DMS153 treated with DMSO at 0.1 percent for 48 hours (cell line): ENCODE results near the gene BRD4.

Source experiments
- DNase-seq: peaks from one replicate; lab custom pipeline; 2025; ENCODE audit not compliant: unreplicated experiment; lab: John Stamatoyannopoulos, UW

Gene BRD4

DNA sequence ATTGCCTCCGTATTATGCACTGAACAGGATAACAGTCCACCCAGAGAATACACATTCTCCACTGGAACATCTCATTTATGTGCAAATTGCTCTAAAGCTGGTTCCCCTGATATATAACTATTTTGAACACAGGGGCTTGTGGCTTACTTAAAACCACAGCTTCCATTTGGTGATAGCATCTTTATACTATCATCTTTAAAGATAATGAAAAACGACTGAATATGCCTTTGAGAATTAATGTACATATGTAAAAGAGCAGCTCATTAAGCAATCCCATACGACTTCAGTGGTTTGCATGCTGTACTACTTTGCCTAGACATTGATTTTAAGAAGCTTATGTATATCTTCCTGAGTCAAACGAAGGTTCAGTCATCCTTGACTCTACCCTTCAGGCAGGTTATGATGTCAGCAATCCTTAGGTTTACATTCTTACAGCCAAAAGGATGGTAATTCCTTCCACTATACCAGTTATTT is 40.8 kb downstream of the BRD4 start:
- no peak for DNase-seq

DNA sequence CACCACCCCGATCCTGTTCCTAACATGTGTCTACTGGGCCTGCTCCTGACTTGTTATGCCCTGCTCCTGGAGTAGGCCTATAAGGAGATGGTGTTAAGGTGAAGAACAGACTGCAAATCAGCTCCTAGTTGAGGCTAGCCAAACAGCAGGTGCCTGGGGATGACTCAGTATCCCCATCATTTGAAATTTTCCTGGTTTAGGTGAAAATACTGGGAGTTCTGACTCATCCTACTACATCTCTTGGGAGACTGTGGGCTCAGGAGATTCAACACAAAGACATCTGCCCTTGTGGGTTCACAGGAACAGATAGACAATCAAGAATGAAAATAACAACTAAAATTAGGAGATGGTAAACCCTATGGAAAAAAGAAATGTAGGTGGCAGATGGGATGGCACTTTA is 41.2 kb downstream of the BRD4 start:
- DNase-seq = no peak

DNA sequence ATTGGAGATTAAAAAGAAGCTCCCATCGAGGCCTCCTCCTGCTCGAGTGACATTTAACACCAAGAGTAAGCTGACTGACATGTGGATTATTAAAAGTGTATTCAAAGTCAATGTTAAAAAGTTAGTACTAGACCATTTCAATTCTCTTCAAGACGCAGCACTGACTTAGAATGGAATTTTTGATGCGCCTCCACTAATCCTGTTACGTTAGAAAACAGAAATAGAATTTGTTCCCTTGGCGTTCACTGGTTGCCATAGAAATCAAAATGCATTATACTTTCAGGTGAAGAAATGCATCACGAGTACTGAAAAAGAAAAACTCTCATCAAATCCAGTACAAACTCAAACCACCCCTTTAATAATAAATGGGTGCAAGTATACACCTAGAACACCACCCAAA is 42.2 kb downstream of the BRD4 start:
- DNase-seq = no peak

DNA sequence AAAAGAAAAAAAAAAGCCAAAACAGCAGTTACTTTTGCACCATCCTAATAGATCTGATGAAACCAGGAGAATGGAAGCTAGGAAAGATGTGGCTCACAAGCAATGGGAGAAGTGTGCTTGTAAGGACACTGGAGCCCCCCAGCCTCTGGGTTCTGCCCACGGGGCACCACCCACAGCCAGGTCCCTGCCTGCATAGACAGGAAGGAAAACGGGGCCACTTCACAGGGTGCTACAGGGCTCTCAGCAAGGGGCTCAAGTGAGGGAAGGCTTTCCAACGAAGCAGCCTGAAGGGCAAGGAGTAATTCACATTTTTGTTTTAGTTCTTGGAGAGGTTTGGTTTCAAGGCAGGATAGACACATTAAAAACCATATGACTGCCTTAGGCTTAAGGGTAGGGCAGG is 42.7 kb downstream of the BRD4 start:
- no peak for DNase-seq

DNA sequence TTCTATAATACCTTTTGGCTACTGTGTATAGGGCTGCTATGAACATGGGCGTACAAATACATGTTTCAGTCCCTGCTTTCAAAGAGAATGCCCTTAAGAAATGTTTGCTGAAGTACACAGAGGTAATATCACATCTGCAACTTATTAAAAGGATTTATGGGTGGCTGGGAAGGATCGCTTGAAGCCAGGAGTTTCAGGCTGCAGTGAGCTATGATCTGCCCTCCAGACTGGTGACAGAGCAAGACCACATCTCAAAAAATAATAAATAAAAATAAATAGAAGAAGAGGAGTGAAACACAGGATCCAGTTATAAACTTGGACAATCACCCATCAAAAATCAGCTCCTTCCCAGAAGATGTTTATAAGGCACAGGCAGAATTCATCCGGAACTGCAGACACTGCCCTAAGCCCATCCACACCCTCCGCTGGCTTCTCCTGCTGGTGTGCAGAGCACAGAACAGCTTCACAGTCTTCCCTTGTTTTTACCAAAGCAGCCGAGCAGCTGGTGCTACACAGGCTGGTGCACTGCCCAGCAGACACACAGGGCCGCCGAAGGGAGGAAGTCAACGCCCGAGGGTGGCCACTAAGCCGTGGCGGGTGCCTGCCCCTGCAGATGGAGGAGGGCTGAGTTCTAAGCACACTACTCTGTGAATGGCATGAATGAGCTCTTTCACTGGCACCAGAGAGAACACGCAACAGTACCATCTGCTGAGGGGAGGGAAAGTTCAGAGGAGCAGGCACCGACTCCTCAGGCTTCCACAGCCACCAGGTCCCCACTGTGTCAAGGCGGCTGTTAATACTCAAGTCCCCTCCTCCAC is 44.0 kb downstream of the BRD4 start:
- DNase-seq = no peak

DNA sequence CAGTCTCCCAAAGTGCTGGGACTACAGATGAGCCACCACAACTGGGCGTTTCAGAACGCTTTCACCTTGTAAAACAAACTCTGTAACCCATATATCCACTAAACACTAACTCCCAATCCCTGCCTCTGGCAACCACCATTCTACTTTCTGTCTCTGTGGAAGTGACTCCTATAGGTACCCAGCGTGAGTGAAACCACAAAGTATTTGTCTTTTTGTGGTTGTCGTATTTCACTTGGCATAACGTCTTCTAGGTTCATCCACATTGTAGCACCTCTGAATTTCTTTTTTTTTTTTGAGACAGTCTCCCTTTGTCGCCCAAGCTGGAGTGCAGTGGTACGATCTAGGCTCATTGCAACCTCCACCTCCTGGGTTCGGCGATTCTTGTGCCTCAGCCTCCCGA is 44.8 kb downstream of the BRD4 start:
- DNase-seq = no peak

DNA sequence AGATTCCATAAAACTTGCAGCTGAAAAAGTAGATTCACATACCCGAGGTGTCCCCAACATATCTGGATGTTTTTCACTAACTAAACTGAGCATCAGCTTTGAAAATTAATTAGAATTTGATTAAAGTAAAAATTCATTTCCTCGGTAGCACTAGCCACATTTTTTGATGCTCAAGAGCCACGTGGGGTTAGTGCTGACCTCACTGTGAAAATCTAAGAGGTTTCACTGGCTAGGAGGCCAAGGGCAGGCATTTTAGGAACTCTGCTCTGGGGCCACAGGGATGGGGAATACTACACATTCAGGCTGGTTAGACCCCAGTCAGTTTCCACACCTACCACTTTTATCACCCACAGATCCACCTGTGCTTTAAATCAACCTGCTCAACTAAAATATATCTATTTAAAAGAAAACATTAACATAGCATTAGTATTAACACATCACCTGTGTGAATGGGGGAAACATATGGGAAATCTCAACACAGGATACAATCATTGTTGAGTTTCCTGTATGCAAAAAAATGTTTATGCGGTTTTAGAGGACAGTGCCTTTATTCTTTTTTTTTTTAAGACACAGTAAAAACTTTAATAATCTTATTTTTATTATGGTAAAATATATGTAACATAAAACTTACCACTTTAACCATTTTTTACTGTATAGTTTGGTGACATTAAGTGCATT is 45.5 kb downstream of the BRD4 start:
- no peak for DNase-seq

DNA sequence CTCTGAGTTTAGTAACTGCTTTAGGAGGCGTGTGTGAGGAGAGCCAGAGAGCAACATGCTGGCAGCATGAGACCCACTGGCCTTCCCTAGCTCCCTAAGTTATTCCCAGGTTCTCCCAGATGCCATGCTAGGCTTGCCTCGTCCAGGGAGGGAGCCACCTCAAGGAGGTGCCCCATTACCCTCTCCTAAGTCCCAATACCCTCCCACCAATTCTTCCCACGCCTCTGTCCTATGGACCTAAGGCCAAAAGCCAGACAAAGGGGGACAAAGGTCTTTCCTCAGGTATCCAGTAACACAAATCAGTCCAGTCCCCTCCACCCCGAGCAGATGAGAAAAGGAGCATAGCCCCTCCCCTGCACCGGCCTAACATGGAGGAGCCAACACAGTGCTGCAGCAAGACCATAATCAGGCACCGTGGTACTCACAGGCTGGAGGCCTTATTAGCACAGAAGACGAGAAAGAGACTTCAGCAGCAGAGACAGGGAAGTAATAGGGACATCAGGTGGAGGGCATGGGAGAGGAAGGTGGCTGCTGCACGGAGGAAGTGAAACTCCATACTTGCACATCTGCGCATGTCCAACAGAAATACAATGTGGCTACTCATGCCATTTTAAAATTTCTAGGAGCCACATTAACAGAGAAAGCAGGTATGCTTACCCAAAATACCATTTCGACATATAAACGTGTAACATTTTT is 46.3 kb downstream of the BRD4 start:
- no peak for DNase-seq

DNA sequence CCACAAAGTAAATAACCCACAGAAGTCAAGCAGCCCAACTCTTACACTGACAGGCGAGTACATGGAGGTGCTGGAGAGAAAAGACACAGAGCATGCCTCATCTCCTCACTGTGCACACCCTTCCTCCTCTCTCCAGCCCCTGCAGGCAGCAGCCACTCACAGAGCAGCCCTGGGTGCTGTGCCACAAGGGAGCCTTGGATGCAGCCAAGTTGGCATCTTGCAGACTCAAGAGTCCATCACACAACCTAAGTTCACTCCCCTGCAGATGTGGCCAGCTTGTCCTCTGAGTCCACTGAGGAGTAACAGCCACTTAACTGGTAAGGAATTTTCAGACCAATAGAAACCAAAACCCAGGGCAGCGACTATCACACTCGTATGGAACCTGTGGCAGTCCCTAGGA is 47.4 kb downstream of the BRD4 start:
- no peak for DNase-seq

DNA sequence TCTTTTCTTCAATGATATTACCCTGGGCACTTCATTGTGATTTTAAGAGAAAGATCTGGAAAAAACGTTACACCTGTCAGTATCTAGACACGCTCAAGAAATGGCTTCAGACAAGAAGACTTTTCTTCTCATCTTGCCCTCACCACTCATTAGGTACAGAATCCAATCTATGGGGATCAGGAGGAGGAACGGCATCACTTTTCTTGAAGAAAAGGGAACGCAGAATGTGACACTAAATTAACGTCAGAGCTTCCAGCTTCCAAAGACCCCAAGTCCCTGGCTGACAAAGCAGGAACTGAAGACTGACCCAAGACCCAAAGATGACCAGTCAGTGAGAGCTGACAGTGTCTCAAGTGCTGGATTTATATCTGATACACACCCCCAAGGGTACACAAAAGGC is 48.2 kb downstream of the BRD4 start:
- no peak for DNase-seq

DNA sequence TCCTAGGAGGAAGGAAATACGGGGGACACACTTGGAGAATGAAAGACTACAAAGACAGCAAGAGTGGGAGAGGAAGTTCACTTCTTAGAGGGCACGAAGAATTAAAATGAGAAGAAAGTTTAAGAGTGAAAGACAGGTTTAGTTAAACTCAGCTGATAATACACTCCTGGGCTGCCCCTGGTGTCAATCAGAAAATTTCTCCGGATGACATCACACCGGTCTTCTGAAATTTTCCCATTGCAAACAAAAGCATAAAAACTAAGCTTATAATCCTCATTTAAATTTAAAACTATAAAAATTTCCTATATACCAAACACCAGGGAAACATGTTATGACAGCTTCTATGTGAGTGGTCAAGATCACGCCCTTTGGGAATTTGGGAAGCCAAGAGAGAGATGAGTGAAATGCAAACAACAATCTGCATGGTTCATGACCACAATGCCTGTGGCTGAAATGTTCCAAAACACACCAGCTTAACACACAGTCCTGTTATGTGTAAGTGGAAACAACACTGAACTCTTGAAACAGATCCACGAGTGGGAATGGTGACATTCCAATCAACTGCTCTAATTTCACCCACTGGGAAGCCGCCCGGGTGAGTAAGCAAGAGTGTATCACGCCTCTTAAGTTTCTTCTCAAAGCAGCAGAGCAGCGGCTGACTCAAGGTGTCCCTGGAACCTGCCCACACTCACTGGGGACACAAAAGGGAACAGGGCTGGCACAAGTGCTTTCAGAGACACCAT is 49.0 kb downstream of the BRD4 start:
- DNase-seq = no peak

DNA sequence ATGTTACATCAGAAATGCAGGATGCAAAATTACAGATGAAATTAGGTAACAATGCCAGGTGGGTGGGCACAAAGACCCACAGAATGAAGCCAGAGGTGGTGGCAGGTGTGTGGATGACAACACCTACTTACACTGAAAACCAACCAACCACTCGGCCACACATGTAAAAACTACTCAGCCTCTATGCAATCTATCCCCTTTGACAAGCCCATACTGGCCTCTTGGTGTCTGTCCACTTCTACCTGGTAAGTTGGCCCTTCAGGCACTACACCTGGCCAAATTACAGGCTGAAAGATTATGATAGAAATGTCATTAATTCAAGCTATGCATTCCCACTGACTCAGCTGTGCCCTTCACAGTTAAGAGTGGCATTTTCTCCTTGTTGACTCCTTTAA is 50.0 kb downstream of the BRD4 start:
- DNase-seq = no peak

DNA sequence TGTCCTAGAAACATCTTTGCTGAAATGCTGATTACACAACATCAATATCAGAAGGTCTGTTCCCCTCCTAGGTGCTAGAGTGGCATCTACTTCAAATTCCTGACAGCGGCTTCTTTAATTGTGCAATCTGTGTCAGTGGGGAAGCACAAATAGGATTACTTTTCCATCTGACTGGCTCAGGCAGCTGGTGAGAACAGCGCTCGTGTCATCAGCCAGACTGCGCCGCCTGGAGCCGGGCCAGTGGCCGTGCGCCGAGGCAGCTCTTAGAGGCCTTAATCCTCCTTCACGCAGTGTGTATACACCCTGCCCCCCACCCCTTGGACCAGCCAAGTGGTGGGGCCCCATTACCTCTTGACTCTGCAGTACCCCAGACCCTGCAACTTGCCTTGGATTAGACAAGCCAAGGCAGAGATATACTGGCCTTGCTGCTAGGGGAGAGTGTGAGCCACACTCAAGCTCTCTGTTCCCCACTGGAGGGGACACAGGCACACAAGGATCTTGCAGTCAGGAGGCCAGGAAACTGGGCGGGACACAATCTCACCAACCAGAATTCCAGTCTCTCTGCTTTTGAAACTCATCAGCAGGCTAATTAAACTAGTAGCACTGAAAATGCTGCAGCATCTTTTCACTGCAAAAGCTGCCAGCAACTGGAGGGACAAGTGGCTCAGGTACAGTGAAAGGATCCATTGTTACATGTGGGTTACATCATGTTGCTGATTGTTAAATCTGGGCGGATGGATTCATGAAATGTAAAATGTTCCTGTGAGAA is 51.2 kb downstream of the BRD4 start:
- DNase-seq = peak; percentile 51

DNA sequence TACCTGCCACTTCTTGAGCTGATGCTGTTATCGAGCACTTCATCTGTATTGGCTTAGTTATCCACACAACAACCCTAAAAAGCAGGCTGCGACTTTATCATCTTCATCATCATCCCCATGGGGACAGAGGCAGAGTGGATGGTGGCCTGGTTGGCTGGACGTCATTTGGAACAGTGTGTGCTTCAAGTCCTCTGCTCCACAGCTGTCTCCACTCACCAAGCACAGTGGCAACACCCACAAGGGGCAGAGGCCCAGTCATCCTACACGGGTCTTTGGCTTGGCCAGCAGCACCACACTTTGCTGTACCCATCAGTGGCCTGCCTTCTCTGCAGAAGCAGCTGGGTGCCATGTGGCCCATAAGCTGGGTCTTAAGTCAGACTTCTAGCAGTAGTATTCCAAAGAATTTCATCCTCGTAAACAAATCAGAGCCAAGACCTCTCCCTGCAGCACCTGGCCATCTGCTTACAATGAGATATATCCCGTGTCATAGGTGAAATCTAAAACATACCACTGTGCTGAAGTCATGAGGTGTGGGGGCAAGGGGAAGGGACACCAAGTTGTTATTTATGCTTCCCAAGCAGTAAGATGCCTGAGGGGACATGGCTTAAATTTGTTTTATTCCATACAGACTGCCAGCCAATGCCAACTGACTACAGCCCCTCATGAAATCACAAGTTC is 52.2 kb downstream of the BRD4 start:
- DNase-seq = no peak

DNA sequence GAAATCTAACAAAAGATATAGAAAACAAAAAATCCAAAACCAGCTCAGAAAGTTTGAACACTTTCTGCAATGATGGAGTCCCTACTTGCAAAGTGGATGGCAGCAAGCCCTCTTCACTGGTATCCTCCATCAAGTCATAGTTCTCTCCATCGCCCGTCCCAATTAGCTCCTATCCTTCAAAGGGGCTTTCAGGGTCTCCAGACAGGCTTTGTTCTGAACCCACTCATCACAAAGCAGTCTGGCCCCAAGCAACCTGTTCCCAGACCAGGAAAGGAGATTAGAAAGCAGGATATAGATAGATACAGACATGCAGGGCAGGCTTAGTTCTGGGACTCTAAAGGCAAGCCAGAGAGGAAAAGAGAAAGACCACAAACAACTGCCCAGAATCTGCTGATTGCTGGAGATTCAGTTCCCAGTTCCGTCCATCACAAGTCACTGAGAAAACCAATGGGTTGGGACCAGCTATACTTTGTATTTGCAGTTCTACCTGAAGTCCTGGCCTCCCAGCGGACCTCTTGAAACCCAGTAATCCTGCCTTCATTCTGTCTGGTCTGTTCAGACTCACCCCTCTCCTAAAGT is 52.9 kb downstream of the BRD4 start:
- no peak for DNase-seq

DNA sequence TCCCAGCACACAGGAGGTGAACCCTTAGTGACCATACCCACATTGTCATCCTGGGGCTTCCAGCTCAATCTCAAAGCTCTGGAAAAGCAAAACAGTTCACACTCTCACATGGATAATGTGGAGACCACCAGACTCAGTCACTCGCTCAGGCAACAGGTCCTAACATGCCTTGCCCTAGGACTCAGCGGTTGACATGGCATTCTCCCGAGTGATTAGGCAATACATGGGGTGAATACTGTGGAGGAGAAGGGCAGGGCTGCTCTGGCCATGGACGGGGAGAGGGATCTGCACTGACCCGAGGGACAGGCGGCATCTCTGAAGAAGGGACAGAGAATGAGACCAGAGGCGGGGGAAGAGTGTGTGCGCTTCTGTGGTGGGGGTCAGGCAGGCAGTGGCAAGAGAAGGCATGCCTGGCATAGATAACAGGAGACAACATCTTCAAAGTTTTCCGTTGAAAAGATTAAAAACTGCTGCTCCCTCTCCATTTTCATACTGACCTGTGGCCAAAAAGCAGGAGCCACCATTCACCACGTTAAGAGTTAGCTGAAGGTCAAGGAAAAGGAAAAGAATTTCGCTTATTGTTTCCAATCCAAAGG is 55.6 kb downstream of the BRD4 start:
- no peak for DNase-seq

DNA sequence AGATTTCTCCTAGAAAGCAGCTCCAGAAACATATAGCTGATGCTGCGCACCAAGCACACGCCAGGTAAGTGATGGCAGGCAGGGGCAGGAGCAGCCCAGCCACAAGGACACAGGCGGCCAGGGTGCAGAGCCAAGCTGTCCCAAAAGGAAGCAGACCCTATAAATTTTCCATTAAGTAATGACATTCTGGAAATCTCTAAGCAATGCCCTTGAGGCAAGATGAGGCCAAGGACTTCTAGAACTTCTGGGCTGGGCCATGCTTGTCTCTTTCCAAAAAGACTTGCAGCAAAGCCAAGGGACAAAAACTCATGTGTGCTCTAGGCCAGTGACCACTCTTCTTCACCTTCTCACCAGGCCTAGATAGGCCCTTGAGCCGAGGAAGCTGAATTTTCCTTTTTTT is 57.9 kb downstream of the BRD4 start:
- DNase-seq = no peak

DNA sequence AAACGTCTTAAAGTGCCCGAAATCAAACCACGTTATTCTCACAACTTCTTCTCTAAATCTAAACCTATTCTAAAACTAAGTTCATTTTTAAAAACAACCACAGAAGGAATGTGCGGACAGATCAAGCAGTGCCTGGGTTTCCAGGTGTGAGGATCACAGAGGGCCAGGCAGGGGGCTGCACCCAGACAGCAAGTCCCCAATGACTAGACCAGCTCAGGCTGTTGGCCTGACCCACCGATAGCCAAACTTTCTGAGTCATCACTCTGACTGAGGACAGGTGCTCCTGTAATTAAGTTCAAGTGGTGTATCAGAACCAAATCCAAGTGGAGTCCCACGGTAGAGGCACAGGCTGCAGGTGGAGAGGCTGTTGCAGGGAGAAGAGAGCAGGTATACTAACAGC is 62.5 kb downstream of the BRD4 start:
- no peak for DNase-seq

DNA sequence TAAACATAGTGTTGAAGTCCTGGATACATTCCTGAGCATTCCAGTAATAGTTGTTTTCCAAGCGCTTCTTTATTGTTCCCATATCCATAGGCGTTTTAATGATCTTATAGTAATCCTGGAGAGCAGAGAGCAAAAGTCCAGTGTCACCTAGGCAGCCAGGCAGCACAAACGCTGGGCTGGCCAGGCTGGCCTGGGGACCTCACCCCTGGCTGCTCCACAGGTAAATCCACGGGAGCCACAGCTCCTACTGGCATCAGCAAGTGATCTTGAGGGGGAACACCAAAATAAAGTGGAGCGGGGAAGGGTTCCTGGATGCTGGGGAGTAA is 63.4 kb downstream of the BRD4 start:
- no peak for DNase-seq
